HS-27A (cell line): Measurements from ENCODE around the gene HOXC6.

Source experiments
- DNase-seq: peaks from one replicate; pipeline ENCODE4 v3.0.0-alpha.2; 2012; ENCODE audit warnings: low read depth, missing footprints

Gene HOXC6

DNA sequence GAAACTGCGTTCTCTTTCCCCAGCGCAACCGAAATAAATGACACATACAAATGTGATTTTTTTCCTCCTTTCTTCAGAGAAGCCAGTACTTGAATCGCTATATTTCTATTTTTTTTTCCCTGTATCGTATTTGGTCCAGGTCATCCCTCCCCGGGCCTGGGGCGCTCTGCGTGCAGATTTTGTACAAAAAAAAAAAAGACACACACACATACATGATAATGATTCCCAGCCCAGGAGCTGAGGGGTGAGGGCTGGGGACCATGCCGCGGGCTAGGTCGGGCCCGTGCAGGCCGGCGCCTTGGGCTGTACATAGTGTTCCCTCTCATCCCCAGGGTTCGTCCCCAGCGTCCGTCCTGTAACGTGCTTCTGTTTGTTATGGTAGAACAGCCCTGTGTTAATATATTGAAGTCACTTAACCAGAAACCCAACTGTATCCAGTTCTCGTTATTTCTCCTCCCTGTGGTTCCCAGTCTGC lies 25.3 kb upstream of the HOXC6 start:
- DNase-seq = no peak

DNA sequence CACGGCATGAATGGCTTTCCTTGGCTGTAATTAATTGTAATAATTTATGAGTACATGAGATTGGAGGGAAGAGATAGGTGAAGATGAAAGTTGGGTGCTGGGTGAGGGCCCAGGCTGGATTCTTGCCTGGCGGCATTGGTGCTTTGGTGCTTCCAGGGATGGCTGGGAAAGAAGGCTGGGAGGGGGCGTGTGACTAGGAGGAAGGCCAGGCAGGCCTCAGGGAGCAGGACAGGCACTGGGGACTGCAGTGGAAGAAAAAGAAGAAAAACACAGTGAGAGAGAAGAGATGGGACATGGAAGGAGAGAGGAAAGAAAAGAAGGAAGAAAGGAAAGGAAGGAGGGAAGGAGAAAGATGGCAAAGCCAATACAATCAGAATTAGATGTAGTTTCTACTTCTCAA lies 24.6 kb upstream of the HOXC6 start:
- DNase-seq = no peak

DNA sequence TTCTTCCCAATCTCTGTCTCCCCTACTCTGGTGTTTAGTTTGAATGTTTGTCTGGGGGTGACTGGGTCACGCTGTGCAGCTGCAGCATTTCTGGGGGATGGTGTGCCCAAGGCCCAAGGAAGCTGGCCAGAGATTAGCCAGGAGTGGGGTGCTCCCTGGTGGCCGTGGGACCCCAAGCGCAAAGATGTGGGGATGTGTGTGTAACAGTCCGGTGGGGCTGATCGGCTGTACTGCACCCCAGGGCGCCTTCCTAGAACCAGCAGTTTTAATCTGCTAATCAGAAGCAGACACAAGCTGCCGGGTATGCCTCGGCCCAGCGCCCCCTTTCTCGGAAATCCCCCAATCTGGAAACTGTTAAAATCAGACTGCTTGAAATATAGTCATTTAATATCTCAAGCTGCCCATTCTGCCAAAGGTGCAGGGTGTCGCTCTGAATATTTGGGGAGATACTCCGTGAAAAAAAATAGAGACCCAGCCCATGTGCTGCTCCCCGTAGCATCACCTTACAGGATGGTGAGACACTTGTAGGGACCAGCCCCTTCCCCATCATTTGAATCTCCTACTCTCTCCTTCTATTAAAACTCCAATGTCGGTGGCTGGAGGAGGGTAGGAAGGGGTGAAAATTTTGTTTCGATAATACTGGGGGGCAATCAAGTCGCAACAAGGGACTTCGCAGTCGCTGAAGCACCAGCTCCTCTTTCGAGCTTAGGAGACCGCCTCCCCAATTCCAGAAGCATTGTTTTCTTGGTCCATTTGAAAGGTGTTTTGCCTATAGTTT lies 24.0 kb upstream of the HOXC6 start:
- no peak for DNase-seq

DNA sequence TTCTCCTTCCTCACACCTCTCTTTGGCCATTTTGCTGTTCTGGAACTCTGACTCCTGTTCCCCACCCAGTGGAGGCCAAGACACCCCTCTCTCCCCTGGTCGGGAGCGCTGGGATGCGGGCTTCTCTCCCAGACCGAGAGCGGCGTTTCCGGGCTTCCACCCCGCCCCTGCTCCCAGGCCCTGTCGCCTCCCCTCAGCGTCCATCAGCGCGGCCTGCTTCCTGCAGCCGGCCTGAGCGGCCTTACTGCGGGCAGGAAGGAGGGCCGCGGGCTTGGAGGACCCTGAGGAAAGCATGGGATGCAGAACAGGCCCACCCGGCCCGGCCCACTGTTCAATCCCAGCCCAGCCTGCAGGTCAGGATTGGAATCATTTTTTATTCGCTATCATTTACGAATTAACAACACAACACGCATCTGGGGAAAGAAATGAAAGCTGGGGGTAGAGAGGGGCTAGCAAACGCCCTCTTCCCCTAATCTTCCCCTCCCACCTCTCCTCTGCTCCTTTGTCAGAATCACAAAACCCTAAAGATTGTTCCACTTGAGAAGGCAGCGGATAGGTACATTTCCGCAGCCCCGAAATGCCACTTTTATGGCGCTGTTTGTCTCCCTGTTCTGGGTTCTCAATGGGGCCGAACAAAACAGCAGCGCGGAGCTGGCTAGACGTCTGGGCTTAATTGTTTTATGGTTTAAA lies 23.3 kb upstream of the HOXC6 start:
- DNase-seq = no peak

DNA sequence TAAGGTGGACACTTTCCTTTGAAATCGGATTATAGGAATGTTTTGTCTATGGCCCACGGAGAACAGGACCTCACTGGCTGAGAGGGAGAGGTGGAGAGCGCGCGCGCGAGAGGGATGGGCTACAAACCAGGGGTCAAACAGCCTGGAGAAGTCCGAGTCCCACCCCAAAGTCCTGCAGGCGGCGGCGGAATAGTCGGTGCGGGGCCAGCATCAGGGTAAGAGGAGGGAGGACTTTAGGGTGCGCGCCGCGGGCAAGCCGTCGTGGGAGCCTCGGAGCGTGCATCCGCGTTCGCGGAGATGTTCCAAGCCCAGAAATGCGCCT lies 22.7 kb upstream of the HOXC6 start:
- DNase-seq = no peak

DNA sequence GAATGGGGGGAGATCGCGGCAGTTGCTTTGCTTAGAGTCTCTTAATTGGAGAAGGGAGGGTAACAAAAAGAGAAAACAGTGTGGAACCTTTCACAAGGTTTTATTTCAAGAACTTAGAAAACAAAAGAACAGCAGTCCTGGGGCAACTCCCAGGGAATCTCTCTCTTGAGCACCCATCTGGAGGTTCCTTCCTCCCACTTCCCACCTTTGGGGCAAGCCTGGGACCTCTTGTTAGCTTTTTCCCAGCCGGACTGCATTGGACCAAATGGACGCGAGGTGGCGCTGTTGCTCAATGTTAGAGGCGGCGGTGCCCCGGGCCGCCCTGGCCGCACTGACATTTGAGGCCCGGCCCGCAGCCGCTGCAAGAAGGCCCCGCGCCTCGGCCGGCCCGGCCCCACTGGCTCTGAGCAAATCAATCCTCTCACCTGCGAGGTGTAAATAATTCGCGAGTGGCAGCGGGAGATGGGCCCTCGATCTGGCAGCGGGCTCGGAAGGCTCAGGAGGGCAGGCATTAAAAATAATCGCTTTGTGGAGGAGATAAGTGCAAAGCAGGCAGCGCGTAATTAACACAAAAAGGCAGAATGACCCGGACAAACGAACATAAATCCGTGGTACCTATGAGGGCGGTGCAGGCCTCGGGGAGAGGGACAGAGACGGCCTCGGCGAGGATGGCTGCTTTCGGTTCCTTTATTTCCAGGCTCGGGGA lies 22.2 kb upstream of the HOXC6 start:
- DNase-seq = peak; percentile 59

DNA sequence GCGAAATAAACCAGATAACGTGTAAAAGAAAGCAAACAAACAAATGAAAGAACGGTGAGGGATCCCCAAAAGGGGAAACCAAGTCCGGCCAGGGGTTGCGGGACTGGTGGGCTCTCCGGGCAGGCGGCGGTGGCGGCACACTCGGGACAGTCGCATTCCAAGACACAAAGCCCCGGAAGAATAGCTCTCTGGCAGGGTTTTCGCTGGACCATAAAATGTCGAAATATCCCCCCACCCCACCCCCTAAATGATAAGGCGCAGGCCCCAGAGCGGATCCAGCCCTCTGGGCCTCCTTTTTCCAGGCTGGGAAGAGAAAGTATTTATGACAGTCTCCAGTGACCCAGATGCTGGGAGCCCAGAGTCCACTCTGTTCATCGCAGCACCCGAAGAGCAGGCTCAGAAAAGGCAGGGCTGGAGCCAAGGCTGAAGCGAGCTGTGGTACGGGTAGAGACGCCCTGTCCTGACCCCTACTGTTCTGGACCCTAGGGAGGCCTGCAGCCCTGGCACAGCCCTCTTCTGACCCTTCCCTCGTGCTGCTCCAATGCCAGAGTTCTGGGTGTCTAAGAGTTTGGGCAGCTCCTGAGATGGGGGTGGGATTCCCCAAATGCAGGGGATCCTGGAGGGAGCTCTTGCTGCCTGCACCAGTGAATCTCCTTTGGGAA lies 21.6 kb upstream of the HOXC6 start:
- DNase-seq = no peak

DNA sequence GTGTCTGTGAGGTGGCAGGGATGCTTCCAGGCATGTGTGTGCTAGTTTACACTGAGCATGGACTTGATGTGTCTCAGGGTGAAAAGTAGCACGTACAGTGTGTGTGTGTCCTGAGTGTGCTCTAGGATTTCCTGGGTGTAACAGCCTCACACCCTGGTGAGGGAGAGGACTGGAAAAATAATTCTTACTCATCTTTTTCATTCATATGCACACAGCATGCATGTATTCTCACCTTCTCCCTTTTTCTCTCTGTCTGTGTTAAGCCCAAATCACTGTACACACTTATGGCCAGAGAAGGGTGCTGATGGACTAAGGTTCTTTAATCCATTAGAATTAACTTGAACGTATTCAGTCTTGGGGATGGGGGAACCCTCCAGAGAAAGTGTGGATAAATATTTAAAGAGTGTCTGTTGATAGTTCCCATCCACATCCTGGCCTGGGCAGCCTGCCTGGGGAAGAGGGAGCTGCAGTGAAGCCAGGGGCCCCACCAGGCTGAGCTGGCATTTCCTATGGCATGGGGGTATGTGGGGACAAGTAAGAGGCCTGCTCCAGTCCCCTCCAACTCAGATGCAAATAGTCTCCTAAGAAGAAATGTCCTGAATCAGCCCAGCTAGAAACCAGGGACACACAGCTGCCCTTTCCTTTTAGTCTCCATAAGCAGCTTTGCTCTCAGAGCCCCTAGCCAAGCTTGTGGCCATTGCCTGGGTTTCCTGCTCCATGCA lies 20.5 kb upstream of the HOXC6 start:
- no peak for DNase-seq

DNA sequence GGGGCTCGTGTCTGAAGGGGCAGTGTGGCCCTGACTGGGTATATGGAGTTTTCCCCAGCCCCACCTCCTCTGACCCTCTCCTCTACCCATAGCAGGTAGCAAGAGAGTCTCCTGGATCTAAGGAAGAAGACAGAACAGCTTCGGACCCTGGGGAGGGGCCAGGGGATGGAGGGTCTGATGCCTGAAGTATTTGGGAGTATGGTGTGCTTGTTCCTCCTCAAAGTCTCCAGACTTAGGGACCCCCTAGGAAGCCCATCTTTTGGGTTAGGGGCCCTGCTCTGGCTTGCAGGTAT lies 20.0 kb upstream of the HOXC6 start:
- no peak for DNase-seq

DNA sequence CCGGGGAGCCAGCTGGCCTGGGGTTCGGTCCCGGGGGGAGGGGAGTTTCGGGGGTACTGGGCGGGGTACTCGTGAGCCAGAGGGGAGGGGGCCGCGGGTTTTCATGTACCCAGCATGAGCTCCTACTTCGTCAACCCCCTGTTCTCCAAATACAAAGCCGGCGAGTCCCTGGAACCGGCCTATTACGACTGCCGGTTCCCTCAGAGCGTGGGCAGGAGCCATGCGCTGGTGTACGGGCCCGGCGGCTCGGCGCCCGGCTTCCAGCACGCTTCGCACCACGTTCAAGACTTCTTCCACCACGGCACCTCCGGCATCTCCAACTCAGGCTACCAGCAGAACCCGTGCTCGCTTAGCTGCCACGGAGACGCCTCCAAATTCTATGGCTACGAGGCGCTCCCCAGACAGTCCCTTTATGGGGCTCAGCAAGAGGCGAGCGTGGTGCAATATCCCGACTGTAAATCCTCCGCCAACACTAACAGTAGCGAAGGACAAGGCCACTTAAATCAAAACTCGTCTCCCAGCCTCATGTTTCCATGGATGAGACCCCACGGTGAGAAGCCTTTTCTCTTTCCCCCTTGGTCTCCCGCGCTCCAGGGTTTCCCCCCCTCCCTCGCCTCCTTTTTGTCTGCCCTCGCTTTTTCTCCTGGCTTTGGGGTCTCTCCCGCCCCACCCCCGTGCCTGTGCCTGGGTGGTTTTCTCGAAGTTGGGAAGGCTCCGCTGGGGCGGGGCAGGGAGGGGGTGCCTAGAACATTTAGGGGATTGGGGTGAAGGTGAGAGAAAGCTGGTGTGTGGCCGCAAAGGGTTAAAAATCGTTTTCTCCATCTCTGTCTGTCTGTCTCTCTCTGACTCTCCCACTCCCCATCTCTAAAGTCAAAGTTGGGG lies 18.8 kb upstream of the HOXC6 start:
- no peak for DNase-seq

DNA sequence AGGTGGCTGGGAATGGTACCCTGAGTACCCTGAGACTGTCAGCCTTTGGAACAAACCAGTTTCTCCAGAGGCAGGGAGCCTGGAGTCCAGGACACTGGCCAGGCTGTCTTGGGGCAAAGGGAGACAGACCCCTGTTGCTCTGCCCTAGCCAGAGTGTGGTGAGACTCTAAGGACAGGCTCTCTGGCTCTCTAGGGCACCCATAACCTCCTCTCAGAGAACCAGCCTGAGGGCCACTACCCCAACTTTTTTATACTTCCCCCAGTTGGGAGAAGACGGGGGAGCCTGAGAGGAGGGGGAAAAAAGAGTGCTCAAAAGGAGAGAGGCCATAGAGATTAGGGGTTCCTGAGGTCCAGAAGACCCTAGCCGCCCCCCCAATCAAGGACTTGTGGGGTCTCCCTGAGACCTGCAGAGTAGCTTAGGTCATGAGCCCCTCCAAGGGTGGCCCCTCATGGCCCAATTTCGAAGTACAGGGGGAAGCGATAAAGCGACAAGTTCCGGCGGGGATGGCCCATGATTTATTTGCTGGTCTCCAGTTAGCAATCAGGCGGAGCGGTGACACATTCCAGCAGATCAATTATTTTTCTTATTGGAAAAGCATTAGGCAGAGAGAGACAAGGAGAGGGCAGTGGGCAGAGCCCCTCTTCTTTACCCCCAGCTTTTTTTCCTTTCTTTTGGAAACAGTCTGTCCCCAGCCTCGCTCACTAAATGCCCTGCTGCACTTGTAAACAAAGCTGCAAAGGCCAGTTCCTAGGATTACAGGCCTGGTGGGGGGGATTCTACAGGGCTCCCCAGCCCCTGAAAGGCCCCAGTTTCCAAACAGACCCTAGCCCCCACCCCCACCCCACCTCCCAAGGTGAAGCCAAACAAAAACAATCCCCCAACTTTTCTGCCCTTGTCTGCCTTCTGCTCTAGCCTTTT lies 17.9 kb upstream of the HOXC6 start:
- DNase-seq = no peak

DNA sequence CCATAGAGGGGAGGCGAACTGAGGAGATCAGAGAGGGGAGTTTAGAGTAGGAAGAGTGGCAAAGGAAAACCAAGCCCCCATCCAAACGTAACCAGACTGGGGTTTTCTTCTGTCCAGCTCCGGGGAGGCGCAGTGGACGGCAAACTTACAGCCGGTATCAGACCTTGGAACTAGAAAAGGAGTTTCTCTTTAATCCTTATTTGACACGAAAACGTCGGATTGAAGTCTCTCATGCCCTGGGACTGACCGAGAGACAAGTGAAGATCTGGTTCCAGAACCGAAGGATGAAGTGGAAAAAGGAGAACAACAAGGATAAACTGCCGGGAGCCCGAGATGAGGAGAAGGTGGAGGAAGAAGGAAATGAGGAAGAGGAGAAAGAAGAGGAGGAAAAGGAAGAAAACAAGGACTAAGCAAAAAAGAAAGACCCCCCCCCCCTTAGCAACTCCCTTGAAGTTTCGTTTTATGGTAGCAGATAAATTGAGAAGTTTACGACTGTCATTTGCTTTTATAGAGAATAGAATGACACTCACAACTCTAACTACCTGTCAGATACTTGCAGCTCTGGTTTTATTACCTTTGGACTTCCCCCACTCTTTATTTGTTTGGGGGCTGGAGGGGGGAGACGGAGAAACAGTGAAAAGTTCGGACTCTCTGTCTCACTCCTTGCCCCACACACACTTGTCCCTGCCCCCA lies 17.1 kb upstream of the HOXC6 start:
- DNase-seq = no peak

DNA sequence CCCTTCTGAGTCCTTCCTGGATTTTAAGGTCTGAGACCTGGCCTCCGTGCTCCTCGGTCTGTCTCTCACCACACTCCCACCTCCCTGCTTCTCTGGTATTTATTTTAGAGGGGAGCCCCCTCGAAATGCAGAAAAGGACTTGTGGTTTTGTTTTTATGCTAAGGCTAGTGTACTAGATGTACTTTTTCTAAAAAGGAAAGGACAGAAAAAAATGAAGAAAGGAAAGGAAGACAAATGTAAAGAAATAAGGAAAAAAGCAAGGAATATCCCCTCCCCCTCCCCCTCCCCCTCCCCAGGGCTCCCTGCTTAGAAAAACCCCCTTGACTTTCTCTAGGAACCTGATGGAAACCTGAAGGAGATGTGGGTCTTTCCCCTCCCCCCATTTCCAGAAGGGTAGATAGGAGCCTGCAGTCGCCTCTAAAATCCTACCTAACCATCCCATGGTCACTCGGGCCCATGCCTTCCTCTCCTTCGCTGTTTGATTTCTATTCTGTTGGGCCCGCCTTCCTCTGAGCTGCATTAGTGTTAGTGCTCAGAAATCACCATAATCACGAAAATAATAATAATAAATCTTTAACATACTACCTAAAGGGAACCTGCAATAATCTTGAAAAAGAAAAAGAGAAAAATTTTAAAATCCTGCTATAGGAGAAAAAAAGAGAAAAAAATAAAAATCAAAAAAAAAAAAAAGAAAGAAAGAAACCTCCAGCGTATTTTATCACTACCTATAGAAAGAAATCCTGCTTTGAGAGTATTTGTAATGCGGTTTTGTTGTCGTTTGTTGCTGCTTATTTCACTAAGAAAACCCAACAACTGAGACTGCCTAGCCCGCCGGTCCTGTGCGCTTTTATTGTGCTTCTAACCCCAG lies 16.3 kb upstream of the HOXC6 start:
- DNase-seq = no peak

DNA sequence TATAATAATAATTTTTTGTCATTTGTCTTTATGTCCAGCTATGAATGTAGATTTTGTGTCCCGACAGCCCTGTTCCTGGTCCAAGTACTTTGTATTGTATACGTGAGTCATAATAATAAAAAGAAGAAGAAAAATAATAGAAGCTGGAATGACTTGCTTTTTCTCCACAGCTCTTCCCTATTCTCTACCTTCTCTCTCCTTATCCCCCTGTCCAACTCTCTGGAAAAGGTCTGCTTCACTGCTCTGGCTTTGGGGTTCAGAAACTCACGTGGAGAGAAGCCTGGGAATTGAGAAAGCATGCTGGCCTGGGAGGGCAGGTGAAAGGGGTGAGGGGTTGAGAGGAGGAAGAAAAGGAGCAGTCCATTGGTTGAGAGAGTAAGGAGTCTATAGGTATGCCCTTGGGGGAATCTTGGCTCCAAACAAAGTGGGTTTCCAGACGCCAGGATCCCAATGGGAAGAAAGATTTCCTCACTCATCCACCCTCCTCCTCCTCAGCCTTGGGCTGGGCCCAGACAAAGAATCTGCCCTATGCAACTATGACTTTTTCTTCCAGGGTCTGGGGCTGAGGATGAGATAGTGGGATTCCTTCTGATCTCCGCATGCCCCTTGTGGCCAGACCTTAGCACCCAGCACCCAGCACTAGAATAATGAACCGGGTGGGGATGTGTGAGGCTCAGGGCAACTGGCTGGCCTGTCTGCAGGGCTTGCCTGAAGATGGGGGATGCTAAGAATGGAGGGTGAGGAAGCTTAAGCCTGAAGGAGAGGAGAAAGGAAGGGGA lies 15.4 kb upstream of the HOXC6 start:
- no peak for DNase-seq

DNA sequence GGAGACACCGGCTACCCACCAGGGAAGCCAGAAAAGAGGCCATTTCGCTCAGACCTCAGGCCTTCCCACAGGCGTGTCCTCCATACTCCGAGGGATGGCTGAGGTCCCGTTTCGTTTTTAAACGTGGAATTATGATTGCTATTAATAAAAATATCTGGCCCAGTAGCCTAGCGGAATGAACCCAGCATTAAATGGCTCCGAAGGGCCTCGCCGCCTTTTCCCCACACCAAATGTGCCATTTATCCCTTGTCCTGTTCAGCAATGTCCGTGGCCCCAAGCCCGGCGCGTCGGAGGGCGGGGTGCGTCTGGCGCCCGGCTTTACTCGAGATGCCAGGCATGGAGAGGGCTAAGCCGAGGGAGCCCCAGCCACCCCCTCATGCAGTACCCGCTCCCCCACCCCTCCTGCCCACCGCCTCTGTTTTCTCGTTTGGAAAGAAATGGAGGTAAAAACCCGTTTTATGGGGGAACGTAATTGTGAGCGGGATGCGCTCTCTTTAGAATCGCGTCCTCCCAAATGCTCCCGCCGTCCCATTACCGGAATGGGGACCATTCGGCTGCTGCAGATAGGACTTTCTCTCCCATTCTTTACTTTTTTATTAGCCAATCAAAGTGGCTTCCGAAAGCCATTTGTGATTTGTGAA lies 13.7 kb upstream of the HOXC6 start:
- DNase-seq = no peak

DNA sequence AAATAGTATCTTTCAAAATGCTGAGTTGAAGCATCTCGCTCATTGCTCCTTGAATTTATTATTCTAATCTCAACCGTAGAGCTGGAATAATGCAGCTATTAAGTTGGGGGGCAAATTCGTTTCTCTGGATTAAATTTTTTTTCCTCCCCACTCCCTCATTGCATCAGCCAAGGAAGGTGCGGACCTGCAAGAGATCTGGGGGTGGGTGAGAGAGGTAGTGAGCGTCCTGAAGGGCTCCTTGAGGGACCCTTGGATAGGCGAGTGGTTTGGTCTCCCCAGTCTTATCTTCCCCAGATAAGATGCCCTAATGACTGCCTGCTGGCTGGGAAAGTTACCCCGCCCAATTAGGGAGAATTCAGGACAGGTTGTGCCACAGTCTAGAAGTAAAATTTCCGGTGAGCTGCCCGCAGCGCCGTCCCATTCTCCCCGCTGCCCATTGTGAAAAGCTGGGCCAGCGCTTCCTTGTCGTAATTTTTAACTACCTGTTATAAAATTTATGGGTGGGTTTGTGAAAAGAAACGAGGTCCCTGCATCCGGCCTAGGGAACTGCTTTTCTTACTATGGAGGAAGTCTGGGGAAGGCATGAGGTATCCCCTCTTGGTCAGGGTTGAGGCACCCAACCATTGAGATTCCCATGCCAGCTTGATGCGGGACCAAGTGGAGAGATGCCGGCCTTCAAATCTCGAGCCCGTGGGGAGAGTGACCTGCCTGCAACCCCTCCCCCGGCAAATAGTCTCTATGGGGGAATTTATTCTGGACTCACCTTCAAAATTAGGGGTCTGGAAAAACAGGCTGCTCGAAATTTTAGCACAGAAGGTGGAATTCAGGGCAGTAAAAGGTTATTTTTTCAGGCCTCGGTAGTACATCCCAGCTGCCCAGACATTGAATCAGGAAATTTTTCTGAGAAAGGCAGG lies 13.0 kb upstream of the HOXC6 start:
- DNase-seq = no peak
